HFF-Myc (cell line): ENCODE data around the gene GLRA2.

ENCODE experiments used
- DNase-seq: peaks from one replicate; pipeline ENCODE4 v3.0.0-alpha.2; 2011; ENCODE audit warnings: low read depth; ENCODE audit errors: extremely low read depth
- H3K4me3 ChIP-seq: replicated peaks from 2 replicates; pipeline ENCODE4 v1.5.1; 2011; ENCODE audit warnings: low read depth, mild to moderate bottlenecking, control low read depth, low read length
- TF ChIP-seq, protein P1 (sequence below): IDR thresholded peaks from 2 replicates; pipeline ENCODE4 v1.5.1; 2012; ENCODE audit warnings: mild to moderate bottlenecking, low read depth, low read length, control low read depth; ENCODE audit errors: missing control alignments

The GLRA2 gene

GRCh38 chrX:14690553-14690952 is 161.2 kb downstream of the GLRA2 start:
- TF ChIP-seq, protein P1, sequence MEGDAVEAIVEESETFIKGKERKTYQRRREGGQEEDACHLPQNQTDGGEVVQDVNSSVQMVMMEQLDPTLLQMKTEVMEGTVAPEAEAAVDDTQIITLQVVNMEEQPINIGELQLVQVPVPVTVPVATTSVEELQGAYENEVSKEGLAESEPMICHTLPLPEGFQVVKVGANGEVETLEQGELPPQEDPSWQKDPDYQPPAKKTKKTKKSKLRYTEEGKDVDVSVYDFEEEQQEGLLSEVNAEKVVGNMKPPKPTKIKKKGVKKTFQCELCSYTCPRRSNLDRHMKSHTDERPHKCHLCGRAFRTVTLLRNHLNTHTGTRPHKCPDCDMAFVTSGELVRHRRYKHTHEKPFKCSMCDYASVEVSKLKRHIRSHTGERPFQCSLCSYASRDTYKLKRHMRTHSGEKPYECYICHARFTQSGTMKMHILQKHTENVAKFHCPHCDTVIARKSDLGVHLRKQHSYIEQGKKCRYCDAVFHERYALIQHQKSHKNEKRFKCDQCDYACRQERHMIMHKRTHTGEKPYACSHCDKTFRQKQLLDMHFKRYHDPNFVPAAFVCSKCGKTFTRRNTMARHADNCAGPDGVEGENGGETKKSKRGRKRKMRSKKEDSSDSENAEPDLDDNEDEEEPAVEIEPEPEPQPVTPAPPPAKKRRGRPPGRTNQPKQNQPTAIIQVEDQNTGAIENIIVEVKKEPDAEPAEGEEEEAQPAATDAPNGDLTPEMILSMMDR, result no peak
- H3K4me3 ChIP-seq, result no peak overlapping the region
- DNase-seq, result no peak

- TF ChIP-seq, protein P1, result no peak
- no peak overlapping the region for H3K4me3 ChIP-seq
Observed at GRCh38 chrX:14694611-14695010, 165.3 kb downstream of the GLRA2 start.

DNA sequence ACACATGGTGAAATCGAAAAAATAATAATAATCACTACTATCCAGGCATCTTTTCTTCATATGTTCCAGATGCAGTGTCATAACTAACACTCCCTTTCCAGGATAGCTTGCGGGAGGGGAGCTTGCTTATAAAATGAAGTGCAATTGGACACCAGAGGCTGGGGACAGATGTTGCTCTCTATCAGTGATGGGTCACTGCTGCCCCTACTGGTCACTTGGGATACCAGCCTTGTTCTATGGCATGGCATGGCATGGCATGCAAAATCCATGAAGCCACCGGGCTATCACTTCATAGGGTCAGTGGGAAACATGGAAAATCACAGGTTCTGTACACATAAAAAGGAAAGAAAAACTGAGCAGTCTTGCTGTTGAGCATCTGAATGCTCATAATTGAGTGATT is 168.1 kb downstream of the GLRA2 start:
- TF ChIP-seq, protein P1, result peak; percentile 67
- DNase-seq, result peak; percentile 15
- H3K4me3 ChIP-seq, result no peak overlapping the region

More at GRCh38 chrX:14694611-14695010, 165.3 kb downstream of the GLRA2 start:
- DNase-seq, result no peak

DNA sequence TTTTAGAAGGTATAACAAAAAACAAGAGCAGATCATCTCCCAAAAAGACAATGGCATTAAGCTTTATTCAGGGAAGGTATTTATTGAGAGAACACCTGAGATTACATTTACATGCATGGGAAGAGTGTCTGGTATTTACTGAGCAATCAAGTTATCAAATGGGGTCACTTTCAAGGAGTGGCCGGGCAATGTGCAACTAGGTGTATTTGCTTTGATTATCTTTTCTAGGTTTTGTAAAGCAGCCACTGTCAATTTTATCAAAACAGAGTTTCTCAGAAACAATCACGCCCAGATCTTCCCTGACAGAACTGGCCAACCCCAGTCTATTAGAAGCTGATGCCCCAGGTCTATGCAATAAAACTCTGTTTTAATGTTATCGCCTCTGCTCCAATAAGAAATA is 169.5 kb downstream of the GLRA2 start:
- no peak overlapping the region for H3K4me3 ChIP-seq
- TF ChIP-seq, protein P1, result no peak
- DNase-seq, result no peak

- no peak overlapping the region for H3K4me3 ChIP-seq
- no peak for DNase-seq
- TF ChIP-seq, protein P1, result no peak
Observed at GRCh38 chrX:14700982-14701381, 171.6 kb downstream of the GLRA2 start.

DNA sequence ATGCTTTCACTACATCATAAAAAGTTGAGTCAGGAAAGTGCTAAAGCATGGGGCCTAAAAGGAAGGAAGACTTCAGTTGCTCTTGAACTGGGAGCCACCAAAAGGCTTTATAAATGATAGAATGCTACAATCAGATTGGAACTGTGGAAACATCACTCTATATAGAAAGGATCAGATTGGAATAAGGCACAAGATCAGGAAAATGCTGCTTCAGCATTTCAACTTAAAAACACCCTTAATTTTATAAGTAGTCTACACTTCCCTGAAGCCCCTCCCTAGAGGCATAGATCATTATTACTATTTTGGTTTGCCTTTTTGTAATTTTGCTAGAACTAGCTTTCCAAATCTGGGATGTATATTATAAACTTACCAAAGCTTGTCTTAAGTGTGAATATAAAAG is 172.8 kb downstream of the GLRA2 start:
- no peak for DNase-seq
- TF ChIP-seq, protein P1, result no peak

GRCh38 chrX:14712096-14712495 is 182.8 kb downstream of the GLRA2 start:
- H3K4me3 ChIP-seq, result no peak overlapping the region
- TF ChIP-seq, protein P1, result peak; percentile 6
- peak; percentile 2 for DNase-seq

More for the DNA sequence above, 172.8 kb downstream of the GLRA2 start:
- H3K4me3 ChIP-seq, result no peak overlapping the region
